ENCODE measurements around the gene GRAP2.

The GRAP2 gene

GRCh38 chr22:39997421-39997820, 96.5 kb downstream of the GRAP2 start:
- no peak for DNase-seq

- DNase-seq, result peak; percentile 88 to 89
Measured at GRCh38 chr22:39997939-39998726, 97.2 kb downstream of the GRAP2 start.

GRCh38 chr22:39999144-39999757, 98.4 kb downstream of the GRAP2 start:
- DNase-seq, result no peak

- DNase-seq, result no peak
Measured at GRCh38 chr22:40000171-40000570, 99.3 kb downstream of the GRAP2 start.

- no peak for DNase-seq
Measured at GRCh38 chr22:40001106-40001505, 100.2 kb downstream of the GRAP2 start.

- no peak for DNase-seq
Measured at GRCh38 chr22:40001800-40002577, 101.1 kb downstream of the GRAP2 start.

GRCh38 chr22:40002935-40003715, 102.2 kb downstream of the GRAP2 start:
- DNase-seq, result peak in 1 of 2 experiments; percentile 4

- no peak for DNase-seq
Measured at GRCh38 chr22:40004836-40005235, 104.0 kb downstream of the GRAP2 start.

GRCh38 chr22:40006641-40007040, 105.8 kb downstream of the GRAP2 start:
- no peak for DNase-seq

- DNase-seq, result no peak
Measured at GRCh38 chr22:40007853-40008710, 107.2 kb downstream of the GRAP2 start.

GRCh38 chr22:40008726-40009291, 107.9 kb downstream of the GRAP2 start:
- DNase-seq, result no peak

- peak in 1 of 2 experiments; percentile 57 for DNase-seq
Measured at GRCh38 chr22:40009292-40009774, 108.4 kb downstream of the GRAP2 start.

- peak in 1 of 2 experiments; percentile 57 for DNase-seq
Measured at GRCh38 chr22:40009951-40010671, 109.2 kb downstream of the GRAP2 start.

- DNase-seq, result no peak
Measured at GRCh38 chr22:40010746-40011145, 109.9 kb downstream of the GRAP2 start.

GRCh38 chr22:40014667-40015248, 113.9 kb downstream of the GRAP2 start:
- no peak for DNase-seq

GRCh38 chr22:40015358-40015976, 114.6 kb downstream of the GRAP2 start:
- DNase-seq, result no peak

- no peak for DNase-seq
Measured at GRCh38 chr22:40018051-40018450, 117.2 kb downstream of the GRAP2 start.

- DNase-seq, result no peak
Measured at GRCh38 chr22:40019100-40019499, 118.2 kb downstream of the GRAP2 start.

- no peak for DNase-seq
Measured at GRCh38 chr22:40020956-40021355, 120.1 kb downstream of the GRAP2 start.
